ENCODE measurements around the gene REEP2.

- TF ChIP-seq CTCF (IDR thresholded peaks at IDR 0.05) (no peak), EP300 (IDR thresholded peaks at IDR 0.05) (no peak)
Measured at GRCh38 chr5:138468133-138468965, 29.5 kb downstream of the REEP2 start.
